ENCODE data around the gene GJB1.

GRCh38 chrX:71225009-71225408 is 2.0 kb downstream of the GJB1 start:
- no peak for TF ChIP-seq CTCF (IDR thresholded peaks at IDR 0.05; ENCODE audit: low read depth, low read length)
- no peak for TF ChIP-seq POLR2A (IDR thresholded peaks at IDR 0.05; ENCODE audit: extremely low read depth, insufficient read length)
